ENCODE results near the gene SCGB1D1.
"Not testable (repeated sequence)": the region's sequence is repeated elsewhere in the genome, so short reads cannot be mapped to it uniquely, and the experiment has no call there.

SCGB1D1 gene

DNA sequence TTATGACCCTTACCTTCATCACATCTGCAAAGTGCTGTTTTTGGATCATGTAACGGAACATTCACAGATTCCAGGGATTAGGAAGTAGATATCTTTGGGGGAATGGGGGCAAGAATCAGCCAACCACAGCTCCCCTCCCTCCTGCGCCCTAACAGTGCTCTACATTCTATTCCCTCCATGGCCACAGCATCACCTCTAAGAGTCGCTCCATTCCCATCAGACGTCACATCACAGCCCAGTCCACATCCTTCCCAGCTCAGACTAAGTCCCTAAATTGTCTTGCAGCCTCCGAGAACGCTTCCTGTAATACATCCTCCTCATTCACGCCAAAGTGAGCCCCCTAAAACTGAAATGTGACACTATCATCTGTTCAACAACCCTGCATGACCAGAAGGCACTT lies 5.9 kb downstream of the SCGB1D1 start:
- H3K23ac ChIP-seq (ENCODE audit: low read depth, low read length, poor library complexity): no peak overlapping the region
- H3K4ac ChIP-seq (ENCODE audit: low read length): no peak overlapping the region
- no peaks in the 10 kb centered on the region for H3K36me3 ChIP-seq (replicated peaks in 1 of 2; ENCODE audit: control insufficient read depth in 2 of 2, insufficient read depth in 2 of 2, low read length in 2 of 2)
- no peaks in the 10 kb centered on the region for H3K9me3 ChIP-seq (replicated peaks in 1 of 2; ENCODE audit: control insufficient read depth in 2 of 2, insufficient read depth in 1 of 2, low read depth in 1 of 2, low read length in 2 of 2)
- H3K27me3 ChIP-seq (ENCODE audit: control insufficient read depth in 3 of 3, insufficient read depth in 3 of 3, low read depth in 1 of 3, low read length in 3 of 3): peaks cover 0 to 32% (median 0%) of the 10 kb centered on the region in 3 experiments
- H3K27ac ChIP-seq (replicated peaks; ENCODE audit: low read length): no peak overlapping the region
- H4K8ac ChIP-seq (ENCODE audit: low read depth, low read length): no peak overlapping the region
- no peak overlapping the region for H3K4me3 ChIP-seq (ENCODE audit: low read length in 2 of 2)
- H3K4me2 ChIP-seq (ENCODE audit: insufficient read depth, low read length, poor library complexity, severe bottlenecking): no peak overlapping the region
- H4K91ac ChIP-seq (ENCODE audit: low read depth, low read length, poor library complexity): no peak overlapping the region
- peaks cover 0 to 6% of the 10 kb centered on the region in 2 donors for H3K4me1 ChIP-seq (ENCODE audit: control insufficient read depth in 2 of 2, insufficient read depth in 1 of 2, low read depth in 1 of 2, low read length in 2 of 2)
- H2BK12ac ChIP-seq (ENCODE audit: low read length): no peak overlapping the region
- no peak overlapping the region for H3K14ac ChIP-seq (ENCODE audit: low read length)
- WGBS, 2 donors (ENCODE audit: extremely low coverage in 2 of 2, insufficient read length in 2 of 2, insufficient replicate concordance in 1 of 2): no CpG with 5 or more reads among the region's 7 CpGs
- no peak for DNase-seq (ENCODE audit: low spot score)
- H3K18ac ChIP-seq (ENCODE audit: low read length): no peak overlapping the region
- H2BK5ac ChIP-seq (ENCODE audit: low read length): no peak overlapping the region
- no peak overlapping the region for H3K9ac ChIP-seq (ENCODE audit: low read depth, low read length, poor library complexity)
- no peak overlapping the region for H2BK120ac ChIP-seq (ENCODE audit: low read depth, low read length)
- H3K79me1 ChIP-seq (ENCODE audit: low read depth, low read length): no peaks in the 10 kb centered on the region
- no peak overlapping the region for H2BK15ac ChIP-seq (ENCODE audit: low read length)
- no peak overlapping the region for H2AFZ ChIP-seq (ENCODE audit: low read length)
- H2AK5ac ChIP-seq (ENCODE audit: low read depth, low read length): no peak overlapping the region

DNA sequence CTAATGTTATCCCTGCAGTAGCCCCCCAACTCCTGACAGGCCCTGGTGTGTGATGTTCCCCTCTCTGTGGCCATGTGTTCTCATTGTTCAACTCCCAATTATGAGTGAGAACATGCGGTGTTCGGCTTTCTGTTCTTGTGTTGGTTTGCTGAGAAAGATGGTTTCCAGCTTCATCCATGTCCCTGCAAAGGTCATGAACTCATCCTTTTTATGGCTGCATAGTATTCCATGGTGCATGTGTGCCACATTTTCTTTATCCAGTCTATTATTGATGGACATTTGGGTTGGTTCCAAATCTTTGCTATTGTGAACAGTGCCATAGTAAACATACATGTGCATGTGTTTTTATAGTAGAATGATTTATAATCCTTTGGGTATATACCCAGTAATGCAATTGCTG lies 7.4 kb downstream of the SCGB1D1 start:
- WGBS, 2 donors (ENCODE audit: extremely low coverage in 2 of 2, insufficient read length in 2 of 2, insufficient replicate concordance in 1 of 2): no CpG with 5 or more reads among the region's 2 CpGs
- H3K18ac ChIP-seq (ENCODE audit: low read length); H2AFZ ChIP-seq (ENCODE audit: low read length); H3K4ac ChIP-seq (ENCODE audit: low read length); H3K4me2 ChIP-seq (ENCODE audit: insufficient read depth, low read length, poor library complexity, severe bottlenecking); H3K27ac ChIP-seq (replicated peaks; ENCODE audit: low read length); H4K91ac ChIP-seq (ENCODE audit: low read depth, low read length, poor library complexity); H2AK5ac ChIP-seq (ENCODE audit: low read depth, low read length); H4K8ac ChIP-seq (ENCODE audit: low read depth, low read length); H2BK120ac ChIP-seq (ENCODE audit: low read depth, low read length); H3K23ac ChIP-seq (ENCODE audit: low read depth, low read length, poor library complexity); DNase-seq (ENCODE audit: low spot score); H2BK15ac ChIP-seq (ENCODE audit: low read length); H3K9ac ChIP-seq (ENCODE audit: low read depth, low read length, poor library complexity); H3K36me3 ChIP-seq (replicated peaks in 1 of 2; ENCODE audit: control insufficient read depth in 2 of 2, insufficient read depth in 2 of 2, low read length in 2 of 2); H3K9me3 ChIP-seq (replicated peaks in 1 of 2; ENCODE audit: control insufficient read depth in 2 of 2, insufficient read depth in 1 of 2, low read depth in 1 of 2, low read length in 2 of 2); H3K79me1 ChIP-seq (ENCODE audit: low read depth, low read length); H3K4me3 ChIP-seq (ENCODE audit: low read length in 2 of 2); H2BK5ac ChIP-seq (ENCODE audit: low read length); H3K14ac ChIP-seq (ENCODE audit: low read length); H3K4me1 ChIP-seq (ENCODE audit: control insufficient read depth in 2 of 2, insufficient read depth in 1 of 2, low read depth in 1 of 2, low read length in 2 of 2); H2BK12ac ChIP-seq (ENCODE audit: low read length): not testable (repeated sequence)
- peaks cover 0 to 30% (median 0%) of the 10 kb centered on the region in 3 experiments for H3K27me3 ChIP-seq (ENCODE audit: control insufficient read depth in 3 of 3, insufficient read depth in 3 of 3, low read depth in 1 of 3, low read length in 3 of 3)

DNA sequence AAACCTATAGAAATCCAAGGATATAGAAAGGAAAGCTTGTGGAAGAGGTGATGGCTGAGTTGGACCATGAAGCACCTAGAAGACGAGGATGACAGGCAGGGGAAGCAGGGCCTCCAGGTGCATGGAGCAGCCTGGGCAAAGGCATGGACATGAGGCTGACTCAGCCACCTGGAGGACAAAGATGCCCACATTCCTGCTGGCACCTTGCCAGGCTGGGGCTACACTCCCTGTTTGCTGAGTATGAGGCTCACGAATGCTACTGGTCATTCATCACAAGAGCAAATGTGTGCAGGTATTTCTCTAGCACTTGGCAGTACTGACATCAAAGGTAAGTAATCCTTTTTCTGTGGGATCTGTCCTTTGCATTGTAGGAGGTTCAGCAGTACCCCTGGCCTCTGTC lies 11.4 kb downstream of the SCGB1D1 start:
- H2BK120ac ChIP-seq (ENCODE audit: low read depth, low read length): no peak overlapping the region
- no peak overlapping the region for H4K91ac ChIP-seq (ENCODE audit: low read depth, low read length, poor library complexity)
- H2BK15ac ChIP-seq (ENCODE audit: low read length): no peak overlapping the region
- DNase-seq (ENCODE audit: low spot score): no peak
- H3K4me2 ChIP-seq (ENCODE audit: insufficient read depth, low read length, poor library complexity, severe bottlenecking): no peak overlapping the region
- no peak overlapping the region for H2BK5ac ChIP-seq (ENCODE audit: low read length)
- H3K9ac ChIP-seq (ENCODE audit: low read depth, low read length, poor library complexity): no peak overlapping the region
- H3K14ac ChIP-seq (ENCODE audit: low read length): no peak overlapping the region
- no peak overlapping the region for H2BK12ac ChIP-seq (ENCODE audit: low read length)
- no CpG with 5 or more reads among the region's 2 CpGs for WGBS, 2 donors (ENCODE audit: extremely low coverage in 2 of 2, insufficient read length in 2 of 2, insufficient replicate concordance in 1 of 2)
- H3K27me3 ChIP-seq (ENCODE audit: control insufficient read depth in 3 of 3, insufficient read depth in 3 of 3, low read depth in 1 of 3, low read length in 3 of 3): peaks cover 0 to 26% (median 0%) of the 10 kb centered on the region in 3 experiments
- no peak overlapping the region for H3K27ac ChIP-seq (replicated peaks; ENCODE audit: low read length)
- no peak overlapping the region for H3K23ac ChIP-seq (ENCODE audit: low read depth, low read length, poor library complexity)
- H3K9me3 ChIP-seq (replicated peaks in 1 of 2; ENCODE audit: control insufficient read depth in 2 of 2, insufficient read depth in 1 of 2, low read depth in 1 of 2, low read length in 2 of 2): no peaks in the 10 kb centered on the region
- no peak overlapping the region for H2AFZ ChIP-seq (ENCODE audit: low read length)
- H3K18ac ChIP-seq (ENCODE audit: low read length): no peak overlapping the region
- no peak overlapping the region for H2AK5ac ChIP-seq (ENCODE audit: low read depth, low read length)
- H3K36me3 ChIP-seq (replicated peaks in 1 of 2; ENCODE audit: control insufficient read depth in 2 of 2, insufficient read depth in 2 of 2, low read length in 2 of 2): no peaks in the 10 kb centered on the region
- H3K79me1 ChIP-seq (ENCODE audit: low read depth, low read length): no peaks in the 10 kb centered on the region
- H3K4ac ChIP-seq (ENCODE audit: low read length): no peak overlapping the region
- H4K8ac ChIP-seq (ENCODE audit: low read depth, low read length): no peak overlapping the region
- peaks cover 0 to 2% of the 10 kb centered on the region in 2 donors for H3K4me1 ChIP-seq (ENCODE audit: control insufficient read depth in 2 of 2, insufficient read depth in 1 of 2, low read depth in 1 of 2, low read length in 2 of 2)
- no peak overlapping the region for H3K4me3 ChIP-seq (ENCODE audit: low read length in 2 of 2)

DNA sequence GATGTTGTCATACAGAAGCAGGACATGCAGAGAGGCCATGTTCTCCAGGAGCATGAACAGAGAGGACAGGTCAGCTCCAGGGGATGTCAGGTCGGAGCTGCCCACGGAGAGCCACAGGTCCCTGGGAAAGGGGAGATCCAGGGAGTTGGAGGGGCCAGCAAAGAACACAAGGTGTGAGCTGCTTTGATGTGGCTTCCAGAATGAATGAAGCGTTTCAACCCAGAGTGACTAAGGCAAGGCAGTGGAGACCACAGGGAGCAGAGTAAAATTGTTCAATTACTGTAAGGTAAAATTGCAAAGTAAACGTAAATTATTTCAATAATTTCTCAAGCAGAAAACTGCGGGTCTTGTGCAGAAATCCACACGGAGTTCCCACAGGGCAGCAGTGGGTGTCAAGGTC lies 12.9 kb downstream of the SCGB1D1 start:
- Histone ChIP-seq H3K27me3 (ENCODE audit: control insufficient read depth in 3 of 3, insufficient read depth in 3 of 3, low read depth in 1 of 3, low read length in 3 of 3) (peaks cover 0 to 22% (median 0%) of the 10 kb centered on the region in 3 experiments), H2BK15ac (ENCODE audit: low read length) (no peak overlapping the region), H3K9ac (ENCODE audit: low read depth, low read length, poor library complexity) (no peak overlapping the region), H2BK5ac (ENCODE audit: low read length) (no peak overlapping the region), H3K4me1 (ENCODE audit: control insufficient read depth in 2 of 2, insufficient read depth in 1 of 2, low read depth in 1 of 2, low read length in 2 of 2) (peaks cover 0 to 2% of the 10 kb centered on the region in 2 donors), H2AK5ac (ENCODE audit: low read depth, low read length) (no peak overlapping the region), H3K14ac (ENCODE audit: low read length) (no peak overlapping the region), H2BK120ac (ENCODE audit: low read depth, low read length) (no peak overlapping the region), H3K27ac (replicated peaks; ENCODE audit: low read length) (no peak overlapping the region), H2BK12ac (ENCODE audit: low read length) (no peak overlapping the region), H3K4me2 (ENCODE audit: insufficient read depth, low read length, poor library complexity, severe bottlenecking) (no peak overlapping the region), H3K36me3 (replicated peaks in 1 of 2; ENCODE audit: control insufficient read depth in 2 of 2, insufficient read depth in 2 of 2, low read length in 2 of 2) (no peaks in the 10 kb centered on the region), H4K8ac (ENCODE audit: low read depth, low read length) (no peak overlapping the region), H3K18ac (ENCODE audit: low read length) (no peak overlapping the region), H4K91ac (ENCODE audit: low read depth, low read length, poor library complexity) (no peak overlapping the region), H3K23ac (ENCODE audit: low read depth, low read length, poor library complexity) (no peak overlapping the region), H3K79me1 (ENCODE audit: low read depth, low read length) (no peaks in the 10 kb centered on the region), H3K4ac (ENCODE audit: low read length) (no peak overlapping the region), H3K4me3 (ENCODE audit: low read length in 2 of 2) (peak overlapping the region in 1 of 2 donors; percentile 67), H3K9me3 (replicated peaks in 1 of 2; ENCODE audit: control insufficient read depth in 2 of 2, insufficient read depth in 1 of 2, low read depth in 1 of 2, low read length in 2 of 2) (no peaks in the 10 kb centered on the region), H2AFZ (ENCODE audit: low read length) (no peak overlapping the region)
- no CpG with 5 or more reads among the region's 6 CpGs for WGBS, 2 donors (ENCODE audit: extremely low coverage in 2 of 2, insufficient read length in 2 of 2, insufficient replicate concordance in 1 of 2)
- no peak for DNase-seq (ENCODE audit: low spot score)

Measured in neuronal stem cell (in vitro differentiated cells).